Ramos (cell line): Measurements from ENCODE around the gene NEGR1.

ENCODE experiments used
- in situ Hi-C: fragments of 300-500 bp; cut with MboI; formaldehyde crosslinking; loops from one replicate; pipeline ENCODE4 v1.14.3; 2022; ENCODE audit warnings: low sequenced_read_pairs; ENCODE audit not compliant: unreplicated experiment

Gene NEGR1

DNA sequence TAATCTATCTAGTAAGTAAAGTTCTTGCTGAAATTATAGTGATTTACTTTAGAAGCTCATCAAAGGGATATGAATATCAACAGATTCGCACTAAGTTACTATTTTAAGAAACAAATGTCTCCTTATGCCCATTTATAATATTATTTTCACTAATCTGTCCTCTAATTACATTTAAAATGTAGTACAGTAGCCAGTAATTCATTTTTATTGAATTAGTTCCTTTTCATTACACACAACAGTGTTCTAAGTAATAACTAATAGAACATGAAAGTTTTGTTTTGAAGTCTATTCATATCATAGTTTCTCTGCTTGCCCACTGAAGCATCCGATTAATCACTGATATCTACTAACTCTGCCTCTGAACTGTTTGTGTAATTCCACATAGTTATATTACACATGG, 225.8 kb downstream of the NEGR1 start:
- in situ Hi-C loops = no loop called here

DNA sequence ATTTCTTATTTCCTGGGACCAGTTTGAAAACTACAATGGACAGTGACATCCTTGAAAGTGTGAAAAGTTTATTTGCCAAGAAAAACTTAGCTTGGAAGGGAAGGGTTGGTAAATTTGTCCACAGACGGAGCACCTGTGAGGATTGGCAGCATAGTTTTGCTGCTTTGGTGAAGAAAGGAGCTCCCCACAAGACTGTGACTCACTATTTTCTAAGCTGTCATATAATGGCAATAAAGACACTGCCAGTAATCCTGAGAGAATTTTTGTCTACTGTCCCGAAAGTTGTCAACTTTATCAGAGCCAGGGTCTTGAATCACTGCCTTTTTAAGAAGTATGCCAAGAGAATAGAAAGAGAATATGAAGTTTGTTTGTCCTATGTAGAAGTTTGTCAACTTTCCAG, 230.8 kb downstream of the NEGR1 start:
- in situ Hi-C loops = no loop called here

GRCh38 chr1:72050551-72050950, 231.8 kb downstream of the NEGR1 start:
- in situ Hi-C loops = no loop called here

GRCh38 chr1:72037745-72038343, 244.5 kb downstream of the NEGR1 start:
- in situ Hi-C loops = no loop called here

DNA sequence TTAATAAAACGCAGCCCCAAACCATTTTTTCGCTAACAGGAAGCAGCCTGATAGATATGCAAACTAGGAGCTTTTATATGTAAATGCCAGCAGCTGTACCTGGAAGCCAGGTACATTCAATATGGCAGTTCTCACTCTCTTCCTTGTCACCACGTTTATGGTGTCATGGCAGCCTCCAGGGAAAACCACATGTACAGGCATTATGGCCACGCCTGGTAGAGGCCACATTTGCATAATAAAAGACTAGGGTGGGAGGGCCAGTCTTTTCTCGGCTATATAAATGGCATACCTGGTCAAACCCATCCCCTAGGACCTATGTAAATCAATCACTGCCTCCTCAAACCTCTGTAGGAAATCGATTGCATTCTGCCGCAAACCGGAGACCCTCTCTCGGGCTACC, 247.5 kb downstream of the NEGR1 start:
- in situ Hi-C loops = no loop called here

DNA sequence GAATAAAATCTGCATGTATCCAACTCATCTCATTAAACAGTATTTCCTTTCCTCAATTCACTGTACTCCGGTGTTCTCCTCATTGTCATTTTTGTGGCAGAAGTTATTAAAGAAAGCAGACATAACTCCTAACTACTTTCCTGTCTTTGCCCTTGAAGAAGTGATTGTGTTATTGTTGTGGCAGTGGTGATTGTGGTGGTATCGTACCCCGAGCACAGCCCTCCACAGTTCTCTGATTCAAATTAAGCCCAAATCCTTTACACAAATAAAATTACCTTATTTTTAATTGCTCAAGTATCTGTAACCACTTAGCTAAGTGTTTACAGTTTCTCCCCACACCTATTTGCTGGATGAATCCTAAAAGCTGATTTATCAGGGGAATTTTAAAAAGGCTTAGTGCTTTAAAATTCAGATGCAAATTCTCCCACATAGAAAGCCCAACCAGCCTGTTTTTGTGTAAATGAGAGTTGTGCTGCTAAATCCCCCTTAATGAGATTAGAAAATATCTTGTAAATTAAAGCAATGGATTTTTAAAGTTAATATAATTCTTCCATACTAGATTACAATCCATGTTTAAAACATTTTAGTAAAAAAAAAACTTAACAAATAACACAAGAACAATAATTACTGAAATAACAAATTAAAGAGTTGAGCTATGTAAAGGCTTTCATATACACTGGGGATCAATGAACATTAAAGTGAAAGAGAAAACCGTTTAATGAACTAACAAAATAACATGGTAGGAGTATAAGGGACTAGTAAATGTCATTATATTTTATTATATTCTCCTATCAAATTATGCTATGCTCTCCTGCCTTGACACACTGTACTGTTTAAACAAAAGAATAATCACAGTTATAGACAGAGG, 259.0 kb downstream of the NEGR1 start:
- in situ Hi-C loops = no loop called here

DNA sequence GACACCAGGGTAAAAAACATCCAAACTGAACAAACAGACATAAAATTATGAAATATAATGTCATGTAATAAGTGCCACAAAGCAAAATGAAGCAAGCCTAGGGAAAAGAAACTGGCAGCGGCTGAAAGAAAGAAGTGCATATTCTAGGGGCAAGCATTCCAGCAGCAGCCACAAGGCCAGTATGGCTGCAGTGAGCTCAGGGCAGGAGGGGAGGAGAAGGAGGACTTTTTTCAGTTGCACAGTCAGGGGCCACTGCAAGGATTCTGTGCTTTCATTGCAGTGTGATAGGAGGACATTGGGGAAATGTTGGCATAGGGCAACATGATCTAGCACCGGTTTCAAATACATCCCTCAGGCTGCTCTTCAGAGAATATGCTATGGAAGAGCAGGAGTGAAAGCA, 263.8 kb downstream of the NEGR1 start:
- in situ Hi-C loops = no loop called here

DNA sequence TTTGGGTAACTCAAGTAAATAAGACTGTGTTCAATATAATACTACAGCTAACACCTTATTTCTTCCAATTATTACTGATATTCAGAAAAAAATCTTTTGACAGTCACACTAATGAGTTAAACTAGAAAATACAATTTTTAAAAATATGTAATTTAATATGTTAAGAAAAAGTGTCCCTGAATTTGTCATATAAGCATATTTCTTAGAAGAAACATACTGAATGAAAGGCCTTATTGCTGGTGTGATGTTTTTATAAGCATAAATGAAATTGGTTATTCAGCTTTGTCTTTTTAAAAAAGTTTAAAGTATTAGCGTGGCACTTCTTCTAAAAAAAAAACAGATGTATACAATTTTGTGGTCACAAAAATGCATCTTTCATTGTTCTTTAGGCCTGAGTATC, 267.3 kb downstream of the NEGR1 start:
- in situ Hi-C loops = no loop called here

DNA sequence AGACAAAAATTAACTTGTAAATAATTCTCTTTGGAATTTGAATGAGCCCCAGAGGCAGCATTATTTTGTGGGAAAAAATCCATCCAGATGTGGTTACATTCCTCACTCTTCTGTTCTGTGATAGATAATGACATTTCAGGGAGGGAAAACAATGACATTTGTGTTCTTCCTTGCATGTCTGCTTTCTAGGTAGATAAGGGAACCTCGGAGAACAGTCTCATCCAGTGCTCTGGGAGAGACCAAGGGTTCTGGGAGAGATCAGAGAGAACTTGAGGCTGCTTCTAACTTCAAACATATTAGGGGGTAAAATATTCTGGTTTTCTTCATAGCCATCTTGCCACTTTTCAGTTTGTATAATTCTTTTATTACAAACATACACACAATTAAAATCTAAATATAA, 269.2 kb downstream of the NEGR1 start:
- in situ Hi-C loops = no loop called here

DNA sequence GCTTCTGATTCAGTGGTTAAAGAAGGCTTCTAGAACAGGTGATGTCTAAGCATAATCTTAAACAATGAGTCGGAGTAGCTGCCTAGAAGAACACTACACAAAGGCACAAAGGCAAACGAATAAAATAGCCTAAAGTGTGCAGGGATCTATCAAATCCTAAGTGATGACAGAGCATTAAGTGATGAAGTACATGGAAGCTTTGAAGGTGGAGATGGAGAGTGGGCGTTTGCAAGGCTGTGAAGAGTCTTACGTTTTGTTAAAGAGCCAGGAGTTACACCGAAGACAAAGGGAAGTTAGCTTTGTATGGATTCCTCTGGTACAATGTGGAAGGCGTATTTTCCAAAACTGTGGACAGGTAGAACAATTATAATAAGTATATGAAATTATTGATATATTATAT, 270.6 kb downstream of the NEGR1 start:
- in situ Hi-C loops = no loop called here

GRCh38 chr1:72010094-72010431, 272.3 kb downstream of the NEGR1 start:
- in situ Hi-C loops = no loop called here

GRCh38 chr1:72009173-72010093, 272.9 kb downstream of the NEGR1 start:
- in situ Hi-C loops = no loop called here

DNA sequence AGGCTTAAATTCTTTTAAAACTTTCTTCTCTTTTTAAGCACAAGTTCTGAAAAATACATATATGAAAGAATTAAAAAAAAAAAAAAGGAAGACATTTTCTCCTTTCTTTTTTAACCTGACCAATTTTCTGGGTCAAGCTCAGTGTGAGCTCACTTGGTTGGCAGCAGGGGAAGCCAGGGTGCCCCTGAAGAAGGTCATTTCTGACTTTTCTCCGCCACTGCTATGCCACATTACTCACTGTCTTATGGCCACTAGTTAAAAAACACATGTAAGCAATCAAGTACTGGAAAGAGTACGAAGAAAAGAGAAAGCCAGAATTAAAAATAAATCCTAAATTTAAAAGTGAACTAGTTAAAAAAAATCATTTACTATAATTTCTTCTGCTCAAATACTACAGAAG, 275.0 kb downstream of the NEGR1 start:
- in situ Hi-C loops = no loop called here

- in situ Hi-C loops = no loop called here
Observed at GRCh38 chr1:72006092-72006491, 276.2 kb downstream of the NEGR1 start.

GRCh38 chr1:72003092-72003491, 279.2 kb downstream of the NEGR1 start:
- in situ Hi-C loops = no loop called here

- in situ Hi-C loops = no loop called here
Observed at GRCh38 chr1:72000809-72001208, 281.5 kb downstream of the NEGR1 start.

- in situ Hi-C loops = no loop called here
Observed at GRCh38 chr1:71994646-71995045, 287.7 kb downstream of the NEGR1 start.

DNA sequence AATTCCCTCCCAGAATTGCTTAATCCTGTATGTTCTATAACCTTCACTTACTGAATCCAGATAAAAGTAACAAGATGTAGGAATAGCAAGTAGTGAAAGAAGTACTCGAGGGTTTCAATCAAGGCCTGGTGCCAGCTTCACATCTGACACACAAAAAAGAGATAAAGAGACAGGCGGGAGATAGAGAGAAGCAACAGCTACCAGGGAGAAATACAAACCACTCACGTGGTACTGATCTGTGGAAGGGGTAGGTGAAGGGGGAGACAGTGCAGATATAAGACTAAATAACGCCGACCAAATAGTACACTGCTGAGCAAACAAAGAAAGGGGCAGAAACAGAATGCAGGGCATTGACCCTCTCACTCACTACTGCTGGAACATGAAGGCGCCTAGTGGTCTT, 295.2 kb downstream of the NEGR1 start:
- in situ Hi-C loops = no loop called here

GRCh38 chr1:71986160-71986559, 296.2 kb downstream of the NEGR1 start:
- in situ Hi-C loops = no loop called here

- in situ Hi-C loops = no loop called here
Observed at GRCh38 chr1:71980556-71980955, 301.8 kb downstream of the NEGR1 start.

GRCh38 chr1:71979882-71980281, 302.5 kb downstream of the NEGR1 start:
- in situ Hi-C loops = no loop called here
